Islet of Langerhans (tissue), 1 donor: ENCODE results near the gene TPST1.
"Not testable (repeated sequence)": the region's sequence is repeated elsewhere in the genome, so short reads cannot be mapped to it uniquely, and the experiment has no call there.

Experiments used
- FAIRE-seq: peaks from one replicate; lab custom pipeline; 2011; peaks lifted over from hg19 to GRCh38; lab: Jason Lieb, UNC

TPST1 gene

DNA sequence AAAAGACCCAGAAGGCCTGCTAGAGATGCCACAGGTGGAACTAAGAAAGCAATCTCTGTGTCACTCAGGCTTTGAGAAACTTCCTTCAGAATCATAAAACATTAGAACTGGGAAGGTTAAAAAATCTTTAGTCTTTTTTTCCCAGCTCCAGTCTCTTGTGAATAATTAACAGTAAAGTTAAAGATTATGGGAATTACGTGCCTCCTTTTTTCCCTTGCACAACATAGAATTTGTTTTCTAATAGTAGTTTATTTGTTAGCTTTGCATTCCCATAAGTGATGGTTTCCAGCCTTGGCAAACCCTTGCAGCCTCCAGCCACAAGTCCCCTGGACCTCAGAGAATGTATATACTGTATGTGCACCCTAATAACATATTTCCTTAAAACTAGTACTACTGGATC is 128.3 kb downstream of the TPST1 start:
- FAIRE-seq, result no peak

DNA sequence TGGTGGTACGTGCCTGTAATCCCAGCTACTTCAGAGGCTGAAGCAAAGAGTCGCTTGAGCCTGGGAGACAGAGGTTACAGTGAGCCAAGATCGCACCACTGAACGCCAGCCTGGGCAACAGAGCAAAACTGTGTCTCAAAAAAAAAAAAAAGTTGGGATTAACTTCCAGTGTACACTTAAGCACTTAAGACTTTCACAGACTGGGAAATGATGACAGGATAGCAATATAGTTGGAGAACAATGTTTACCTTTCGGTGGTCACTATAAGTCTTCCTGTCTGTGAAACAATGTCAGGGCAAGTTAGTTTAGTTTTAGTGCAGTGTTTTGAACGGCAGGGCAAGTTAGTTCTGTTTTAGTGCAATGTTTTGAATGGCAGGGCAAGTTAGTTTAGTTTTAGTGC is 130.2 kb downstream of the TPST1 start:
- no peak for FAIRE-seq

DNA sequence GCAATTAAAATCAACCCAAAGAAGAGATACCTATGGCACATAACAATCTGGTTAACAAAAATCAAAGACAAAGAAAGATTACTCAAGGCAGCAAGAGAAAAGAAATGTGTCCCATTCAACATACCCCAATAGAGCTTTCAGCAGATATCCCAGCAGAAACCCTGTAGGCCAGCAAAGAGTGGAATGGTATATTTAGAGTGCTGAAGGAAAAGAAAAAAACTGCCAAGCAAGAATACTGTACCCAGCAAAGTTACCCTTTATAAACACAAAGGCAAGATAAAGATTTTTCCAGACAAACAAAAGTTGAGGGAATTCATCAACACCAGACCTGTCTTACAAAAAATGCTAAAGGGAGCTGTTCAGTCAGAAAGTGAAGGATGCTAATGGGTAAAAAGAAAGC is 131.6 kb downstream of the TPST1 start:
- no peak for FAIRE-seq

DNA sequence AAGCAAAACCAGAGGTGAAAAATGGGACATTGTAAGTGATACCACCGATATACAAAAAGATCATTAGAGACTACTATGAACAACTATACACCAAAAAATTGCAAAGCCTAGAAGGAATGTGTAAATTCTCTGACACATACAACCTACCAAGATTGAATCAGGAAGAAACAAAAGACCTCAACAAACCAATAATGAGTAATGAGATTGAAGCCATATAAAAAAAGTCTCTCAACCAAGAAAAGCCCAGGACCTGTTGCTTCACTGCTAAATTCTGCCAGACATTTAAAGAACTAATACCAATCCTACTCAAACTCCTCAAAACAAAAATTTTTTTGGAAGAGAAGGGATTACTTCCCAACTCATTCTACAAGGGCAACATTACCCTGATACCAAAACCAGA is 134.0 kb downstream of the TPST1 start:
- FAIRE-seq, result no peak

DNA sequence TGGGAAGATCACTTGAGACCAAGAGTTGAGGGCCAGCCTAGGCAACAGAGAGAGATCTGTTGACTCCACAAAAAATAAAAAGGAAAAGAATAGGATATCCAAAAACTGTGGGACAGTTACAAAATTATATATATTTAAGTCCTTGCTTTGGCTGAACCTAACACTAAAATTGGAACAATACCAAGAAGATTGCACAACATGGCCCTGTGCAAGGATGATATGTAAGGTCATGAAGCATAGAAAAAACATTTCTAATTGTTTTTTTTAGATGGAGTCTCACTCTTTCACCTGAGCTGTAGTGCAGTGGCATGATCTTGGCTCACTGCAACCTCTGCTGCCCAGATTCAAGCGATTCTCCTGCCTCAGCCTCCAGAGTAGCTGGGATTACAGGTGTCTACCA is 139.0 kb downstream of the TPST1 start:
- FAIRE-seq, result no peak

DNA sequence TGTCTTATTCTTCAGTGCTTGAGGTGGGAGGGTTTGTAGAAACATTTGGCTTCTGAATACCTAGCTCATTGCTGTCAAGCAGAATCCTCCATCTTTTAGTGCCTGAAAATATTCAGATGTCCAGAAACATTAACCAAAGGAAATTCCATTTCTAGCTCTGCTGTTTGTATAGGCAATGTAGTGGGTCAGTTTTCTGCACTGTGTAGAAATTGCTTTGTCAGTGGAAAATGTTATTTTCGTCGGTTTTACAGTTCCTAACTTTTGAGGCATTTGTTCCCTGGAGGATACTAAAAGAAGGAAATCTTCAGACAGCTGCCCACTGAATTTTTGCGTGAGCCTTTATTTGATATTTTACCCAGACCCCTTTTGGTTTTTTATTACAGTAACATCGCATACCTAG is 143.4 kb downstream of the TPST1 start:
- no peak for FAIRE-seq

DNA sequence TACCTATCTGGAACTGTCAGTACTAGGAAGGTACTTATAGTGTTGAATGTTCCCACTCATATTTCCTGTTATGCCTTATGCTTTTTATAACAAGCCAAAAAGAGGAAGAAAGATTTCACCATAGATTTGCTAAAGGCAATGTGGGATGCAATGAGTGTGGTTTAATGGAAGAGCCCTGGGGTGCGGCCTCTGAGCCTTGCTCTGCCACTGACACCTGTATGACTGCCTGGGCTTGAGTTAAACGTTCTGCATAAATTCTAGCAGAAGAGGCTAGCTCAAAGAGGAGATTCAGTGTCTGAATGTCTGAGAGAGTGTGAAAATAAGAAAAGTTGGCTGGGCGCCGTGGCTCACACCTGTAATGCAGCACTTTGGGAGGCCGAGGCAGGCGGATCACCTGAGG is 143.8 kb downstream of the TPST1 start:
- no peak for FAIRE-seq

DNA sequence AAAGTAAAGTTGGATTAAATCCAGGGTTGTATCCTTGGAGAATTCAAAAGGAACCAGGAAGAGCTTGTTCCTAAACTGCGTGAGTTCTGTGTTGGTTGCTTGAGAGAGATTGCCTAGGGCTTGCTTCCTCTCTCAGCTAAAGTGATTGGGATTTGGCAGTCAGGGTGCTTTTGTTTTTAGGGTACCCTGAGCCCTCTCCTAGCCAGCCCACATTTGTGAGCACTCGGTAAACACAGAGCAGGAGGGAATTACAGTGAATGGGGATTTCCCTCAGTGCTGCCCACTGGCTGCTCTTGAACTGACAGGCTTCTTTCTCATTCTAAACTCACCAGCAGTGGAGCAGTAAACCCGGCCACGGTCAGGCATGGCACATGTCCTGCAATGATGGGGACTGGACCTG is 146.9 kb downstream of the TPST1 start:
- FAIRE-seq, result no peak

DNA sequence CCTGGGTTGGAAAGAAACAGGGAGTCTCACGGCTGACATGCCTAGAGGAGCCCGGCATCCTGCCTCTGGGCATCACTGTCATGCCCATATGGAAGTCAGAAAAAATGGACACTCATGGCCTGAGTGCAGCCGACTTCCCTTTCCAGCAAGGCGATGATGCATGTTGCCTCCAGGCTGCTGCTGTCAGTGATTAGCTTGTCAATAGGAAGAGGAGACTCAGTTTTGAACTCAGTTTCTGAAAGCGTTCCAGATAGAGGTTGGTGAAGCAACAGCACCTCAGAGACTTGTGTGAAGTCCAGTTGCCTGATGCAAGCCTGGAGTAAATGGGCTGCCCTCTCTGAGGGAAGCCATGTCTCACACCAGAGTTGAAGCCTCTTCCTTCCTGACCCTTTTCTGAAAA is 148.4 kb downstream of the TPST1 start:
- FAIRE-seq, result no peak

DNA sequence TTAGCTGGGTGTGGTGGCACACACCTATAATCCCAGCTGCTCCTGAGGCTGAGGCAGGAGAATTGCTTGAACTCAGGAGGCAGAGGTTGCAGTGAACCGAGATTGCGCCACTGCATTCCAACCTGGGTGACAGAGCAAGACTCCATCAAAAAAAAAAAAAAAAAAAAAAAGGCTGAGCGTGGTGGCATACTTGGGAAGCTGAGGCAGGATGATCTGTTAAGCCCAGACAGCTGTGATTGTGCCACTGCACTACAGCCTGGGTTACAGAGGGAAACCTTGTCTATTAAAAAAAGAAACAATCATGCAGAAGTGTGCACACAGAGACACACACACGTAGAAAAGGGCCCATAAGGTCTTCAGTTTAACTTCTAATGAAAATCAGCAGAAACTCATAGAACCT is 150.6 kb downstream of the TPST1 start:
- no peak for FAIRE-seq

DNA sequence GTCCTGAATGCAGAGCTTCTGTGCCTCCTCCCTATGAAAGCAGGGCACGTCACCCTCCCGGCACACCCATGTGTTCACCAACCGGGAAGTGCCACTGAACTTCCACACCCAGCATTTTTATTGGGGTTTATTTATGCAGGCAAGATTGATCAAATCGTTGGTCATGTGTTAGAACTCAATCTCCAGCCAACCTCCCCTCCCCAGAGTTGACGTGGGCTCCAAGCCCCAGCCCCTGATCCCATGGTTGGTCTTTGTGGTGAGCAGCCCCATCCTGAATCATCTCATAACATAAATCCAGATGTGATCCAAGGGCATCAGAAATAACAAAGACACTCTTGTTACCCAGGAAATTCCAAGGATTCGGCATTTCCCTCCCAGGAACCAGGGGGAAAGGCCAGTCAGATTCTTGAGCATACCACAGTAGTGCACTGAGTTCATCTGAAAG is 151.2 kb downstream of the TPST1 start:
- FAIRE-seq, result no peak

DNA sequence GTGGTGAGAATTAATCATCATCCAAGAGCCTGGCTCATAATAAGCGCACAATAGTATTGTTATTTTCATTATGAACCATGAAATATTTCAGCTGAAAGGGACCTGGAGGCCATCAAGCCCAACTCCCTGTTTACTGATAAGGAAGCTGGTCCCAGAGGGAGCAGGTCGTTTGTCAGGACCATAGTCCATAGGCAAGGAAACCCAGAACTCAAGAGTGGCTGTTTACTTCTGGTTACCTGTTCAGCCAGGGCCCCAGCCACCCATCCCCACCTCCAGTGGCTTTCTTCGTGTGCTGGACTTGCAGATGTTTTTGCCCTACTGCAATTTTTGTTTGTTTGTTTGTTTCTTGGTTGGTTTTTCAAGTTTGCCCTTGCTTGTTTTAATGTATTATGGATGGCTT is 152.0 kb downstream of the TPST1 start:
- FAIRE-seq, result no peak

DNA sequence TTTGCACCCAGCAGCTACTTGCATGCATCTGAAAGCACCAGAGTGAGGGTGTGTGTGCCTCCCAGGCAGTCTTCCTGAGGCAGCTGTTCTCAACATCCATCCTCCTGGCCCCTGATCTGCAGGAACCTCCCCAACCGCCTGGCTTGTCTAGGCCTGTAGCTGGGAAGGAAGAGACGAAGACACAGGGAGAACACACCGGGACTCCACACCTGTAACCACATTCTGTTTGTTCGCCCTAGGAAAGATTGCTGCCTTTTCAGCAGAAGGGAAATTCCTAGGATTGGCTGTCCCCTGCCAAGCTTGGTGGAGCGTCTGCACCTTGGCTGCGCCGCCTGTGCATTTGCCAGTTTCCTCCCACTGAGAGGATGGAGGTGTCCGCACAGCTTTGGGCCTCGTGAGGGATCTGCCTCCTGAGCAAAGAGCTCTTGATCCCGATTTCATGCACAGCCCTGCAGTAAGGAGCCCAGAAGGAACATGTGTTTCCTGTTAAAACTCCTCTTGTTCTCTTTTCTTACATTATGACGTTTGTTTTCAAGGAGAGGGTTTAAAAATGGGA is 154.6 kb downstream of the TPST1 start:
- no peak for FAIRE-seq

DNA sequence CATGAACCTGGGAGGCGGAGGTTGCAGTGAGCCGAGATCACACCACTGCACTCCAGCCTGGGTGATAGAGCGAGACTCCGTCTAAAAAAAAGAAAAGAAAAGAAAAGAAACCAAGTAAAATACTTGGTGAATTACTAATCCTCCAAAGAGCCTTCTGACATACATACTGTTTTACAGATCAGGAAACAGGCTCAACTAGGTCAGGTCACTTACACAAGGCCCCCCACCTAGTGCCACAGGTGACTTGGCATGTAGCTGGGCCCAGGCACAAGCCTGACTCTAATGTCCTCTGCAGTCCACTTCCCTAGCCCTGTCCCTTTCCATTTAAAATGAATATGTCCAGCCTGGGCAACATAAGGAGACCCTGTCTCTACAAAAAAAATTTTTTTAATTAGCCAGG is 157.0 kb downstream of the TPST1 start:
- no peak for FAIRE-seq

DNA sequence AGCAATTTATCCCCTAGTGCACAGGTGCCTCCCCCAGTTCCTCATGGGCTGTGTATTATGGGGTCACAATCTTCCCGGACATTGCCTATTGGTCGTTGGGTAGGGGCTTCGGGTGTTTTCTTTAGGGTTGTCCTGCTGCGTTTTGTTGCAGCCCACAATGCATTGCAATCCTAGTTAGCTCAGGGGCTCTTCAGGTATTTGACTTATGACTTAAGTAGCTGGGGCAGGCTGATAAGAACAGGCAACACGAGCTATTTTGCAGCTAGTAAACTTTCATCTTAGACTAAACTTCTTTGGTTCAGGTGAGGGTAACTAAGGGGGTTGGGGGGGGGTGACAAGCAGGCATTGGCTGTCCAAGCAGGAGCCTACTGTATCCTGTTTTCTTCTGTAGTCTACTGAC is 158.5 kb downstream of the TPST1 start:
- no peak for FAIRE-seq

DNA sequence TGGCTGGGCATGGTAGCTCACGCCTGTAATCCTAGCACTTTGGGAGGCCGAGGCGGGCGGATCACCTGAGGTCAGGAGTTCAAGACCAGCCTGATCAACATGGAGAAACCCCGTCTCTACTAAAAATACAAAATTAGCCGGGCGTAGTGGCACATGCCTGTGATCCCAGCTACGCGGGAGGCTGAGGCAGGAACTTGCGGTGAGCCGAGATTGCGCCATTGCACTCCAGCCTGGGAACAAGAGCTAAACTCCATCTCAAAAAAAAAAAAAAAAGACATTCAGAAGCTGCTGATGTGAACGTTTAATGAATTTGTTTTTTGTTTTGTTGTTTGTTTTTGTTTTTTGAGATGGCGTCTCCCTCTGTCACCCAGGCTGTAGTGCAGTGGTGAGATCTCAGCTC is 159.9 kb downstream of the TPST1 start:
- FAIRE-seq, result not testable (repeated sequence)

DNA sequence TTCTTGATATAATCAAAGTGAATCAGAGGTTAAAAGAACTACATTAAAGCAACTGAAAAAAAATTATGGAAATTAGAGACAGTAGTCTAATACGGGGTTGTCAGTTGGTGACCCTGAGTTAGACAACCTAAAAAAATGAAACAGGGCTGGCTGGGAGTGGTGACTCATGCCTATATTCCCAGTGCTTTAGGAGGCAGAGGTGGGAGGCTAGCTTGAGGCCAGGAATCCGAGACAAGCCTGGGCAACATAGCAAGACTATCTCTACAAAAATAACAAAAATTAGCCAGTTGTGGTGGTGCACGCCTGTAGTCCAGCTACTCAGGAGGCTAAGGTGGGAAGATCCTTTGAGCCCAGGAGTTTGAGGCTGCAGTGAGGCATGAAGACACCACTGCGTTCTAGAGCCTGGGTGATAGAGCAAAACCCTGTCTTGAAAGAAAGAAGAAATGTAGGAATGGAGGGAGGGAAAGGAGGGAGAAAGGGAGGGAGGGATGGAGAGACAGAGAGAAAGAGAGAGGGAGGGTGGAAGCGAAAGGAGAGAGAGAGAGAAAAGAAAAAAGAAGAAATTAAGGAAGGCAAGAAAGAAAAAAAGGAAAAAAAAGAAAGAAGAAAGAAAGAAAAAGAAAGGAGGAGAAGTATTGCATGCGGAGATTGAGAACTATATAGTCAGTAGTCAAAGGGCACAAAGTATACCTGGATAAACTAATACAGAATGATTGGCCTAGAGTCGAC is 166.1 kb downstream of the TPST1 start:
- FAIRE-seq, result no peak

DNA sequence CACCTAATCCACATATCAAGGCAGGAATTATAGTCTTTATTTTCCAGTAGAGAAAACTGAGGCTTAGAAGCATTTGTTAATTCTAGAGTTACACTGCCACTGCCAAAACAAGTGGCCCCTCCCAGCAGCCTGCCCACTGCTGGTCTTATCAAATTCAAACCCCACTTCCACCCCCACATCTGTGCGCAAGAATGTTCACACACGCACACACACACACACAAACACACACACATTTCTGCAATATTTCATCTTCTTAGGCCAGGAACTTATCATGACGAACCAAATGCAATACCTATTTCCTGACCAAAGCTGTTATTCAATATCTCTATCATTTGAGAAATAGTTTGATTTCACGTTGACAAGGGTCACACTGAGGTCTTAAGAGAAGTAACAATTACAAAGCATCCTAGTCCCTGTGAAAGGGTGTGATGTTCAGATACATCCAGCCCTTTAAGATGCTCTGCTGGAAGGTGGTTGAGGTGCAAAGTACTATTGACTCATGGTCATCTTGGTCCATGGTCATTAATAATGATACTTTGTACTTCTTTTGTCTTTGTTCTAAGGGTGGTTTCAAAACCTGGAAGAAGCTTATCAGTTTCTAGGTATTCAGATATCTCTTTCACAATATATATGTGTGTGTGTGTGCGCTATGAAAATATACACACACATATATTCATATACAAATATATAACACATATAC is 169.2 kb downstream of the TPST1 start:
- FAIRE-seq, result not testable (repeated sequence)

DNA sequence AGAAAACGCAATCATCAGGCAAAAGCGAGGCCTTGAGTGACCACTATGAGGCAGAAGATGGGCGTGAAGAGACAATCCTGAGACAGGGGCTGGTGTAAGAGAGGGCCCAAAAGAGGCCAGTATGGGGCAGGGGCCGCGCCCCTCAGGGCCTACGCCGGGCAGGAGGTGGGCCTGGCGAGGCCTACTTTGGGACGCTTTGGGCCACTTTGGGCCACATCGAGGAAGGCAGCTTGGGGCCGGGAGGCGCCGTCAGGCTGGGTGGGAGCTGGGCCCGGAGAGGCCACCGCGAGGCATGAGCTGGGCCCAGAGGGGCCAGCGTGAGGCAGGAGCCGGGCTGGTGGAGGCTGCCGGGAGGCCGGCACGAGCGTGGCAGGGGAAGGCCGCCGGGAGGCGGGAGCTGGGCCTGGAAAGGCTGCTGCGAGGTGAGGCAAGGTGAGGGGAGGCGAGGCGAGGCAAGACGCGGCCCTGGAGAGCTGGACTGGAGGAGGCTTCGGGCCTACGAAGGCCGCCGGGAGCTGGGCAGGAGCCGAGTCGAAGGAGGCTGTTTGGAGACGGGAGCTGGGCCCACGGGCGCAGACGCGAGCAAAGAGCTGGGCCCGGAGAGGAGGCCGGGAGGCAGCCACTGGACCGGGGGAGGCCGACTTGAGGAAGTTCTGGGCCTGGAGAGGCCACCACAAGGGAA is 171.3 kb downstream of the TPST1 start:
- no peak for FAIRE-seq

DNA sequence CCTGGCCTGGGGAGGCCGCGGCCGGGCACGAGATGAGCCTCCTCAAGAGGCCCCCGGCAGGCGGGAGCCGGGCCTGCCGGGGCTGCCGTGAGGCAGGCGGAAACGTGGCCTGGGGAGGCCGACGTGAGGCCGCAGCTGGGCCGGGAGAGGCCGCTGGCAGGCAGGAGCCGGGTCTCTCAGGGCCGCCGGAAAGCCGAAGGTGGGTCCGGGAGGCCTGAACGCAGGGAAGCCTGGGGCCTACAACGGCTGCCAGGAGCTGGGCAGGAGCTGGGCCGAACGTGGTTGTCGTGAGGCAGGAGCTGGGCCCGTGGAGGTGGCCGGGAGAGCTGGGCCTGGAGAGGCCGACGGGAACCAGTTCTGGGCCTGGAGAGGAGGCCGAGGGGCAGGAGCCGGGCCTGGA is 171.9 kb downstream of the TPST1 start:
- FAIRE-seq, result no peak

DNA sequence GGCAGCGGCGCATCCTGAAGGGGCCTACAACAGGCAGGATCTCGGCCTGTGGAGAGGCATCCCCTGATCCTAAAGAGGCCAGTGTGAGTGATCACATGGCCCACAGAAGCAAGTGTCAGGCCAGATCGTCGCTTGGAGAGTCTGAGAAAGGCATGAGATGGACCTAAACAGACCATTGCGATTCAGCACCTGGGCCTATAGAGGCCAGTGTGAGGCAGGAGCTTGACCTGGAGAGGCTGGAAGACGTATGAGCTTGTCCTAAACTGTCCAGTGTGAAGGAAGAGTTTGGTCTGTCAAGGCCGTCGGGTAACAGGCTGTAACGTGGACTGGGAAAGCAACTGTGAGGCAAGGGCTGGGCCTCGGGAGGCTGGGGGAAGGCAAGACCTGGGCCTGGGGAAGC is 172.6 kb downstream of the TPST1 start:
- no peak for FAIRE-seq

DNA sequence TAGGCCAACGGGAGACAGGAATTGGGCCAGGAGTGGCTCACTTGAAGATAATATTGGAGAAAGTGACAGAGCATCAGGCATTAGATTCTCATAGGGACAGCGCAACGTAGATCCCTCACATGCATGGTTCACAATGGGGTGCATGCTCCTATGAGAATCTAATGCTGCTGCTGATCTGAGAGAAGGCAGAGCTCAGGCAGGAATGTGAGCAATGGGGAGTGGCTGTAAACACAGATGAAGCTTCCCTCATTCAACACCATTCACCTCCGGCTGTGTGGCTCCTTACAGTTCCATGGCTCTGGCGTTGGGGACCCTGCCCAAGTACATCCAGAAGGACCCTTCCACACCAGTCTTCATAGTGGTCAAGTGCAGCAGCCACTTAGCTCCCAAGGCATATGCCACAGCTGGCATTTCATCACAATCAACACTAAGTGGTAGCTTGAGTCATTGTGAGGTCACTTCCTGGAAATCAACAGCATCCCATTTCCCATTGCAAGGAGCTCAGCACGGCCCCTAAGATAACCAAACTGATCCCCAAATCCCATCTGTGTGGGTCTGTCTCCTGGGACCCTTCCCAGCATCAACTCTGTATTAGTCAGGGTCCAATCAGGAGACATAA is 174.5 kb downstream of the TPST1 start:
- FAIRE-seq, result no peak
